ENCODE measurements around the gene STXBP1.

STXBP1 gene

DNA sequence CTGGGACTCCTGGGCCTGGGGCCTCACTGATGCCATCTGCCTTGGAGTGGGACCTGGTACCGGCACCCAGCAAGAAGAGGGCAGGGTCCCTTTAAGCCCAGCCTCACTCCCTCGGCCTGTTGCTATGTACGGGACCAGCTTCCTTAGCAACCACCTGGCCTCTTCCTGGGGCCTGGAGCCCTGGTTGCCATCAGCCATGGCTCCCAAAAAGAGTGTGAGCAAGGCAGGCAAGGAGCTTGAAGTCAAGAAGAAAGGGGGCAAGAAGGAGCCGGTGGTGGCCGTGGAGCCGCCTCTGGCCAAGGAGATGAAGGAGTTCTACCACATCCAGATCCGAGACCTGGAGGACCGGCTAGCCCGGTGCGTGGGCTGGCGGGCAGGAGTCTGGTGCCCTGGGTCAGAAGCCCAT is 94.8 kb downstream of the STXBP1 start, which contains the start of gene CFAP157:
Gene CFAP157, plus strand, starts transcription at position 153 of the 406 bp plus-strand sequence. Its CDS starts 44 bp downstream, at position 197.
- H3K36me3 ChIP-seq = no peaks in the 10 kb centered on the region

DNA sequence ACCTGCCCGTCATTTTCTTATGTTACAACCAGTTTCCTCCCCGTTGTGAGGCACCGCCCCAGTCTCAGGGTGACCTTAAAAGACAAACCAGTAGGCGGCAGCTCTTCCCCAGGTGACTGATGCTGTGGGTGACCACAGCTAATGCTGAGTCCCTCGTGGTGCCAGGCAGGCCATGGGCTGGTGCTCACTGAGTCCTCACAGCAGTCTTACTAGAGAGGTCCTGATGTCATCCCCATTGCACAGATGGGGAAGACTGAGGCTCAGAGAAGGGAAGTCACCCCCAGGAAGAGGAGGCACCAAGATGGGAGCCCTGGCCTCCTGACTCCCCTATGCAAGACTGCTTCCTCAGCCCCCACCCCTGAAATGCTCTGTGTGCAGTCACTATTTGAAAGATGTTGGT is 95.7 kb downstream of the STXBP1 start:
- TF ChIP-seq, protein P1, sequence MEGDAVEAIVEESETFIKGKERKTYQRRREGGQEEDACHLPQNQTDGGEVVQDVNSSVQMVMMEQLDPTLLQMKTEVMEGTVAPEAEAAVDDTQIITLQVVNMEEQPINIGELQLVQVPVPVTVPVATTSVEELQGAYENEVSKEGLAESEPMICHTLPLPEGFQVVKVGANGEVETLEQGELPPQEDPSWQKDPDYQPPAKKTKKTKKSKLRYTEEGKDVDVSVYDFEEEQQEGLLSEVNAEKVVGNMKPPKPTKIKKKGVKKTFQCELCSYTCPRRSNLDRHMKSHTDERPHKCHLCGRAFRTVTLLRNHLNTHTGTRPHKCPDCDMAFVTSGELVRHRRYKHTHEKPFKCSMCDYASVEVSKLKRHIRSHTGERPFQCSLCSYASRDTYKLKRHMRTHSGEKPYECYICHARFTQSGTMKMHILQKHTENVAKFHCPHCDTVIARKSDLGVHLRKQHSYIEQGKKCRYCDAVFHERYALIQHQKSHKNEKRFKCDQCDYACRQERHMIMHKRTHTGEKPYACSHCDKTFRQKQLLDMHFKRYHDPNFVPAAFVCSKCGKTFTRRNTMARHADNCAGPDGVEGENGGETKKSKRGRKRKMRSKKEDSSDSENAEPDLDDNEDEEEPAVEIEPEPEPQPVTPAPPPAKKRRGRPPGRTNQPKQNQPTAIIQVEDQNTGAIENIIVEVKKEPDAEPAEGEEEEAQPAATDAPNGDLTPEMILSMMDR (IDR thresholded peaks at IDR 0.05; ENCODE audit: low read depth, low read length) = no peak
- Histone ChIP-seq H3K4me3 (ENCODE audit: low read depth, low read length) (no peak overlapping the region), H3K27me3 (ENCODE audit: insufficient read depth, low read depth, severe bottlenecking) (no peaks in the 10 kb centered on the region), H3K27ac (no peak overlapping the region), H3K9me3 (ENCODE audit: severe bottlenecking) (peaks cover 4% of the 10 kb centered on the region), H3K36me3 (no peaks in the 10 kb centered on the region)
- DNase-seq = no peak

More for the DNA sequence above, 94.8 kb downstream of the STXBP1 start, which contains the start of gene CFAP157:
- Histone ChIP-seq H3K27ac (no peak within 1 kb of the TSS; the same call in 1 of the 2 replicates), H3K4me3 (ENCODE audit: low read depth, low read length) (no peak within 1 kb of the TSS), H3K9me3 (ENCODE audit: severe bottlenecking) (peaks cover 4% of the 10 kb centered on the region), H3K27me3 (ENCODE audit: insufficient read depth, low read depth, severe bottlenecking) (no peaks in the 10 kb centered on the region)
- TF ChIP-seq, protein P1 (IDR thresholded peaks at IDR 0.05; ENCODE audit: low read depth, low read length) = no peak
- DNase-seq = no peak

DNA sequence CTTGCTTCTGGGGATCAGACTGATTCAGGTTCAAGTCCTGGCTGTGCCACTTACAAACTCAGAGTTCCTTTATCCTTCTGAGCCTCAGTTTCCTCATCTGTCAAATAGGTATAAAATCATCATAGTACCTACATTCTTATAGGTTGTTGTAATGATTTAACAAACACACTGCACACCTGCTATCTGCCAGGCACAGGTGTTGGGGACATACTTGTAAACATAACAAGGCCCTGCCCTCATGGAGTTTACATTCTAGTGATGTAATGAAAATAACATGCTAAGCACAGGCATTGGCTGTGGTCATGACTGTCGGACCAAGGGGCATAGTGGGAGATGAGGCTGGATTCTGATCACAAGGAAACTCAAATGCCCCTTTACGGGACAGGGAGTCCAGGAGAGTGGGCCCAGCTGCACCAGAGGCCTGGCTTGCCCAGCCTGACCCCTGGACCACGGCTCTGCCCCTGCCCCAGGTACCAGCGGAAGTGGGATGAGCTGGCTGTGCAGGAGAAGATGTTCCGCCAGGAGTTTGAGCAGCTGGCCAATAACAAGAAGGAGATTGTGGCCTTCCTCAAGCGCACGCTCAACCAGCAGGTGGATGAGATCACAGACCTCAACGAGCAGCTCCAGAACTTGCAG is 97.0 kb downstream of the STXBP1 start:
- Histone ChIP-seq H3K36me3 (no peaks in the 10 kb centered on the region), H3K27me3 (ENCODE audit: insufficient read depth, low read depth, severe bottlenecking) (no peaks in the 10 kb centered on the region), H3K27ac (no peak overlapping the region), H3K4me3 (ENCODE audit: low read depth, low read length) (no peak overlapping the region), H3K9me3 (ENCODE audit: severe bottlenecking) (peaks cover 4% of the 10 kb centered on the region)
- DNase-seq = no peak
- TF ChIP-seq, protein P1 (IDR thresholded peaks at IDR 0.05; ENCODE audit: low read depth, low read length) = no peak

DNA sequence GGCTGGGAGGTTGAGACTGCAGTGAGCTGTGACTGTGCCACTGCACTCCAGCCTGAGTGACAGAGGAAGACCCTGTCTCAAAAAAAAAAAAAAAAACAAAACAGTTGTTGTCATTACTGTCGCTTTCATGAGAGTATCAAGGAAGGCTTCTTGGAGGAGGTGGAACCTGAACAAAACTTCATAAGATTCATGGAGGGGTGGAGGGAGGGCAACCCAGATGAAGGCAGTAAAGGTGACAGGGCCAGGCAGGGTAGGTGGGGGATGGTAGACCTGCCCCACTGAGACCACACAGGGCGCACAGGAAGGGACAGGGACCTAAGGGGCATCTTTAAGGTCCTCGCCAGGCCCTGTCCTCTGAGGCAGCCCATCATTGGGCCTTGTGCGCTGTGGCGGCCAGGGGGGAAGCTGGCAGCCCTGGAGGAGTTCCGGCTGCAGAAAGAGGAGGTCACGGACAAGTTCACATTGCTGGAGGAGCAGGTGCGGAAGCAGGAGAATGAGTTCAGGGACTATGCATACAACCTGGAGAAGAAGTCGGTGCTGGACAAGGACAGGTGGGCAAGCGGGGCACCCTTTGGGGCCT is 98.2 kb downstream of the STXBP1 start:
- Histone ChIP-seq H3K36me3 (no peaks in the 10 kb centered on the region), H3K27me3 (ENCODE audit: insufficient read depth, low read depth, severe bottlenecking) (no peaks in the 10 kb centered on the region), H3K27ac (no peak overlapping the region), H3K9me3 (ENCODE audit: severe bottlenecking) (peaks cover 4% of the 10 kb centered on the region), H3K4me3 (ENCODE audit: low read depth, low read length) (no peak overlapping the region)
- no peak for DNase-seq
- TF ChIP-seq, protein P1 (IDR thresholded peaks at IDR 0.05; ENCODE audit: low read depth, low read length) = no peak

DNA sequence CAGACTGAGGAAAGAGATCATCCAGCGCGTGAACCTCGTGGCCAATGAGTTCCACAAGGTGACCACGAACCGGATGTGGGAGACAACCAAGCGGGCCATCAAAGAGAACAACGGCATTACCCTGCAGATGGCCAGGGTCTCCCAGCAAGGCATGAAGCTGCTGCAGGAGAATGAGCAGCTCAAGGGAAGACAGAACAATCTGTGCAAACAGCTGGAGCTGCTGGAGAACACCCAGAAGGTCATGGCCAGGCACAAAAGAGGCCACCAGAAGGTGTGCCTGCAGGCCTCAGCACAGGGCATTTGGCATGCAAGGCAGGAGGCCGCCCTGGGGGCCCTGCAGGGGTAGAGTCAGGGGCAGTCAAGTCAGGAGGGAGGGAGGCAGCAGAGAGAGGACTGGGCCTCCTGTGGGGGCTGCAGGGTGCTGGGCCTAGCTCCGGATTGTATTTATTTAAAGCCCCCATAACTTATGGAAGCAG is 99.2 kb downstream of the STXBP1 start:
- H3K27me3 ChIP-seq (ENCODE audit: insufficient read depth, low read depth, severe bottlenecking) = no peaks in the 10 kb centered on the region
- H3K9me3 ChIP-seq (ENCODE audit: severe bottlenecking) = peaks cover 4% of the 10 kb centered on the region
- H3K27ac ChIP-seq = no peak overlapping the region
- no peaks in the 10 kb centered on the region for H3K36me3 ChIP-seq
- DNase-seq = no peak
- TF ChIP-seq, protein P1 (IDR thresholded peaks at IDR 0.05; ENCODE audit: low read depth, low read length) = no peak
- no peak overlapping the region for H3K4me3 ChIP-seq (ENCODE audit: low read depth, low read length)

All from WERI-Rb-1 (cell line).